Heart right ventricle (tissue), 16 donors: ENCODE results near the gene LRCH4. TPM values are rescaled to one million over a fixed set of nuclear protein-coding genes. Genes with fewer than 3 reads are reported as not detected.

Source experiments
- ATAC-seq, 8 donors: fragments of 200-7000 bp; cut with Tn5 transposase; one replicate each; pipeline ENCODE4 v1.9.1; 2020; ENCODE audit warnings: mild to moderate bottlenecking in 8 of 8, moderate library complexity in 8 of 8, moderate number of reproducible peaks in 1 of 8
- DNase-seq, 2 donors: peaks; one replicate each; pipeline ENCODE4 v3.0.0-alpha.2; 2020
- H3K27ac ChIP-seq, 10 donors: fragments of 200-600 bp; sonication (generic) in 2 of 10; one replicate each; pipeline versions ENCODE4 v1.5.0 to v1.8.0; 2020 to 2022; ENCODE audit warnings: mild to moderate bottlenecking in 3 of 10
- H3K27me3 ChIP-seq, 7 donors: fragments of 200-600 bp; one replicate each; pipeline ENCODE4 v1.8.0; 2021 to 2022; ENCODE audit warnings: mild to moderate bottlenecking in 2 of 7
- H3K36me3 ChIP-seq, 9 donors: fragments of 200-600 bp; sonication (generic) in 1 of 9; one replicate each; pipeline versions ENCODE4 v1.5.0 to v1.8.0; 2020 to 2022; ENCODE audit warnings: mild to moderate bottlenecking in 2 of 9
- H3K4me1 ChIP-seq, 9 donors: fragments of 200-600 bp; sonication (generic) in 1 of 9; one replicate each; pipeline versions ENCODE4 v1.5.0 to v1.8.0; 2020 to 2022; ENCODE audit warnings: mild to moderate bottlenecking in 4 of 9
- H3K4me3 ChIP-seq, 10 donors: fragments of 200-600 bp; sonication (generic) in 2 of 10; one replicate each; pipeline versions ENCODE4 v1.5.0 to v1.8.0; 2020 to 2022; ENCODE audit warnings: mild to moderate bottlenecking in 7 of 10, moderate library complexity in 2 of 10
- H3K9me3 ChIP-seq, 11 donors: fragments of 200-600 bp in 10 of 11; sonication (generic) in 2 of 11; one replicate each; pipeline versions ENCODE4 v1.5.0 to v1.8.0; 2013 to 2022; ENCODE audit warnings: mild to moderate bottlenecking in 2 of 11, control low read depth in 1 of 11, moderate library complexity in 1 of 11
- WGBS, 2 donors: extraction: QIAGEN DNeasy Blood & Tissue Kit; methylation state at CpG; one replicate each; pipeline ENCODE4 v1.1.7; 2013; ENCODE audit warnings: inconsistent platforms in 1 of 2; 5-methylcytosine and 5-hydroxymethylcytosine counted together
- intact Hi-C, 10 donors: fragments of 100-400 bp; cut with DNase I; formaldehyde crosslinking; loops; one replicate each; pipeline versions ENCODE4 v1.11.1 to v1.14.2; 2022
- polyA plus RNA-seq, 2 donors: library from polyadenylated mRNA; stranded (reverse); fragments of 200-250 nt; gene quantifications; one replicate each; pipeline ENCODE4 v1.2.3, GENCODE V29; 2013
- total RNA-seq, 10 donors: library from RNA; stranded (reverse); fragmentation: NEBNext Ultra II Directional in 3 of 10; extraction: Animal tissue kit (Norgen Biotek cat#: 25700) in 3 of 10; gene quantifications; one replicate each; pipeline versions ENCODE4 v1.2.1 to v1.2.4, GENCODE V29; 2021 to 2023
- TF ChIP-seq, protein P1 (sequence below), 9 donors: fragments of 200-600 bp; sonication (generic) in 2 of 9; IDR thresholded peaks; one replicate each; pipeline versions ENCODE4 v1.5.0 to v1.8.0; 2021 to 2022; ENCODE audit warnings: antibody characterized with exemption in 9 of 9, mild to moderate bottlenecking in 5 of 9, moderate library complexity in 1 of 9
- donor health status: Arrhythmogenic right ventricular cardiomyopathy.
- donor health status: ischemic (EF 13 %, LVEDD 7.1; RV severe dilation, severe dysfunction).
- donor health status: healthy with polysubstance abuse.
- donor health status: DM: no; HTN: yes; CAD: no.
- donor health status: DM: no; HTN: no; CAD: no.
- donor health status: ischemic (EF 25% LVEDD 6.9; RV normal size, moderate dysfunction).
- donor health status: ischemic (EF 25% LVEDD 5.7; RV mildly dilated, moderate dysfunction).
- donor health status: healthy.
- donor health status: DM: yes; HTN: yes; CAD: no.
- donor health status: Ischemic cardiomyopathy.
- donor health status: ischemic (EF 35%, LVEDD 5.7; RV mildly dilated, moderate dysfunction).
- donor health status: nonischemic (EF 11% LVEDD 7.7; RV severe dilation, severe dysfunction).
- donor health status: DM: yes; HTN: yes; CAD: no.
- donor health status: PGD.
- donor health status: ischemic (EF 29% LVEDD 5.4; RV normal size, mild dysfunction).
- donor health status: nonischemic (EF 23%, LVEDD 6.1; RV moderate dilation, normal function).

The LRCH4 gene
- total and polyA plus RNA-seq, 12 donors = 18.4 to 57.6 (median 24.1) TPM

DNA sequence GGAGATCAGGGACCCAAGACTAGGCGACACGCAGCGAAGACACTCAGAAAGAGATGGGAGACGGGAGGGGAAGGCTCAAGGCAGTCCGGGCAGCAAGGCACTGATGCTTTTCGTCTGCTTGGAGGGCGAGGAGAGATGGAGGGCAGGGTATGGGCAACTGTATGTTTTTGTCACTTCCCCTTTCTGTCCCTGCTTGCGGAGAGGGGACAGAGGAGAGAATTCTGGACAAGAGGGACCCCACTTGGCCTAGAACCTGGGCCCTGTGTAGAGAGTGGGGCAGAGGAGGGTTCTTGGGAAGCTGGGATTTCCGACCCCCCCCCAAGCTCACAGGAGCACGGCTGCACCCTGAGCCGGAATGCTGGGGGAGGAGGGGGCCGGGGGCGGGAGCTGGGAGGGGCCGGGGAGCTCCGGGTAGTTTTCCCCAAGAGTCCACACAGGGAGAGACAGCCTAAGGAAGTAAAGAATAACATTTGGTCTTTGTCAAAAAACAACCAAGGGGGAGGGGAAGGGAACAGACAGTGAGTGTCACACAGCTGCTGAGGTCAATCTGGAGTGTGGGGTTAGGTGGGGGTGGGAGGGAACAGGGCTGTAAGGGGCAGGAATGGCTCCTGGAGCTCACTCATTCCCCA lies 1.8 kb downstream of the LRCH4 start:
- TF ChIP-seq, protein P1, sequence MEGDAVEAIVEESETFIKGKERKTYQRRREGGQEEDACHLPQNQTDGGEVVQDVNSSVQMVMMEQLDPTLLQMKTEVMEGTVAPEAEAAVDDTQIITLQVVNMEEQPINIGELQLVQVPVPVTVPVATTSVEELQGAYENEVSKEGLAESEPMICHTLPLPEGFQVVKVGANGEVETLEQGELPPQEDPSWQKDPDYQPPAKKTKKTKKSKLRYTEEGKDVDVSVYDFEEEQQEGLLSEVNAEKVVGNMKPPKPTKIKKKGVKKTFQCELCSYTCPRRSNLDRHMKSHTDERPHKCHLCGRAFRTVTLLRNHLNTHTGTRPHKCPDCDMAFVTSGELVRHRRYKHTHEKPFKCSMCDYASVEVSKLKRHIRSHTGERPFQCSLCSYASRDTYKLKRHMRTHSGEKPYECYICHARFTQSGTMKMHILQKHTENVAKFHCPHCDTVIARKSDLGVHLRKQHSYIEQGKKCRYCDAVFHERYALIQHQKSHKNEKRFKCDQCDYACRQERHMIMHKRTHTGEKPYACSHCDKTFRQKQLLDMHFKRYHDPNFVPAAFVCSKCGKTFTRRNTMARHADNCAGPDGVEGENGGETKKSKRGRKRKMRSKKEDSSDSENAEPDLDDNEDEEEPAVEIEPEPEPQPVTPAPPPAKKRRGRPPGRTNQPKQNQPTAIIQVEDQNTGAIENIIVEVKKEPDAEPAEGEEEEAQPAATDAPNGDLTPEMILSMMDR (IDR thresholded peaks at IDR 0.05) = no peak
- Histone ChIP-seq H3K27ac (peak overlapping the region; percentile 22 to 98 (median 94)), H3K4me3 (peak overlapping the region; percentile 80 to 100 (median 96)), H3K4me1 (peaks cover 5 to 48% (median 36%) of the 10 kb centered on the region in 9 donors), H3K9me3 (no peaks in the 10 kb centered on the region), H3K27me3 (no peaks in the 10 kb centered on the region), H3K36me3 (peaks cover 0 to 39% (median 30%) of the 10 kb centered on the region in 9 donors)
- WGBS, 2 donors = 39% methylated on average over 15 of the region's 15 CpGs
- intact Hi-C loops = loop anchor here in 2 of 10 donors (5.0 kb wide), 1 partner anchor 103 kb away; no protein-coding TSS in a partner anchor
- DNase-seq (peak in 1 of 2 donors; percentile 39), ATAC-seq (peak in 1 of 8 donors; percentile 1)

DNA sequence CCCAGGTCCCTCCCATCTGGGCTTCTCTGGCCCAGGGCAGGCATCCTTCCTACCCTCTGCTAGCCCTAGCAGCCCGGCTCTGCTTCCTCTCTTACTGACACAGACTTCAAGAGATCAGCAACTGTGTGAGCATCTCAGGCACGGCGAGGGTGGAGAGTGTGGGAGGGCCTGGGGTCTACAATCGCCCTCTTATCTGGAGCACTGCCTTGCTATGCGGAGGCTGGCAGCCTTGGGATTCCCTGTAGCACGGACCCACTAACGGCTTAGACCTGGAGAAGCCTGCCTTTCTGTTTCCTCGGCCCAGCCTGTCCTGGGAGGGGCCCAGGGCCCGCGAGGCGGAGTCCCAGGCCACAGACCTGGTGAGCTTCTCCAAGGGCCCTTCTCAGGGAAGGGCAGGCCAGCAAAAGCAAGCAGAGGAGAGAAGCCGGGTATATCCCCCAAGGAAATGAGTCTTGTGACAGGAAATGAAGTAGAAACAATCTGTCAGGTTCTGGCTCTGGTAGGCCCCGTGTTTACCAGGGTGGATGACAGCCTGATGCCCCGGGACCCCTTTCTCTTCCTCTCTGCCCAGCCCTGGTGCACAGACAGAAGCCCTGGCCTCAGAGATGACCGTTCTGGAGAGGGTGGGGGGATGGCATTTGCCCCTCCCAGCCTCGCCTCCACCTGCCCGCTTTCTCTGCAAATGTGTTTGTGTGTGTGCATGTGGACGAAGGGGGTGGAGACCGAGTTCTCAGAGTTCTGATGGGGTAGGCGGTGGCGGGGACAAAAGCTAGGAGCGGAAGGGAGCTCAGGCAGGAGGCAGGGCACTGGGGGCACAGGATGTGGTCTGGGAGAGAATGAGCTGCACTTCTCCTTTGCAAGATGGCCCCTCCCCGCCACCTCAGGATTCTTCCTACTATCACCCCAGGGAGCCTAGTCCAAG lies 2.5 kb downstream of the LRCH4 start:
- Histone ChIP-seq H3K9me3 (no peaks in the 10 kb centered on the region), H3K27me3 (no peaks in the 10 kb centered on the region), H3K27ac (peak overlapping the region; percentile 22 to 98 (median 94)), H3K36me3 (peaks cover 0 to 47% (median 38%) of the 10 kb centered on the region in 9 donors), H3K4me1 (peaks cover 5 to 48% (median 36%) of the 10 kb centered on the region in 9 donors), H3K4me3 (peak overlapping the region in 9 of 10 donors; percentile 80 to 100 (median 97))
- WGBS, 2 donors = 47 to 48% methylated on average over 23 of the region's 23 CpGs
- no peak for ATAC-seq
- DNase-seq = peak; percentile 53 to 68
- intact Hi-C loops = loop anchor here in 2 of 10 donors (5.0 kb wide), 1 partner anchor 104 kb away; no protein-coding TSS in a partner anchor
- TF ChIP-seq, protein P1 (IDR thresholded peaks at IDR 0.05) = no peak

DNA sequence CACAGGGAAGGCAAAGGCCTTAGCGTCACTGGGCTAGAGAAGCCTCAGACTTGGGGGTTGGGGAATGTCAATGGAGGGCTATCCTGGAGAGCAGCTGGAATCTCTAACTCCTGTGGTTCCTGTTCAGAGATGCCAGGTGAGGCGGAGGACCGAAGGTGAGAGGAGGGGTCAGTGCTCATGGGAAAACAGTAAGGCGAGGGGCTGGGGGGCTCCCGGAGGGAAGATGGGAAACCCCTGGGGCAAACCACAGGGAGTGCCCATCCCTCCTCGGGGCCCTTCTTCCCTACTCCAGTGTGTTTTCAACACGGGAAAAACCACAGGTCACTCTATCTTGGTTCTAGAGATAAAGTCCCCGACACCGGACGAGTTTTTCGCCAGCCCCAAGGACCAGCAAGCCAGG lies 3.3 kb downstream of the LRCH4 start:
- H3K4me3 ChIP-seq = peak overlapping the region in 5 of 10 donors; percentile 80 to 100 (median 97)
- DNase-seq (no peak), ATAC-seq (no peak)
- H3K36me3 ChIP-seq = peaks cover 0 to 54% (median 45%) of the 10 kb centered on the region in 9 donors
- intact Hi-C loops = loop anchor here in 2 of 10 donors (5.0 kb wide), 1 partner anchor 105 kb away; no protein-coding TSS in a partner anchor
- TF ChIP-seq, protein P1 (IDR thresholded peaks at IDR 0.05) = no peak
- H3K9me3 ChIP-seq = no peaks in the 10 kb centered on the region
- H3K4me1 ChIP-seq = peaks cover 5 to 46% (median 36%) of the 10 kb centered on the region in 9 donors
- peak overlapping the region in 8 of 10 donors; percentile 61 to 98 (median 94) for H3K27ac ChIP-seq
- WGBS, 2 donors = 55 to 60% methylated on average over 11 of the region's 11 CpGs
- H3K27me3 ChIP-seq = no peaks in the 10 kb centered on the region

DNA sequence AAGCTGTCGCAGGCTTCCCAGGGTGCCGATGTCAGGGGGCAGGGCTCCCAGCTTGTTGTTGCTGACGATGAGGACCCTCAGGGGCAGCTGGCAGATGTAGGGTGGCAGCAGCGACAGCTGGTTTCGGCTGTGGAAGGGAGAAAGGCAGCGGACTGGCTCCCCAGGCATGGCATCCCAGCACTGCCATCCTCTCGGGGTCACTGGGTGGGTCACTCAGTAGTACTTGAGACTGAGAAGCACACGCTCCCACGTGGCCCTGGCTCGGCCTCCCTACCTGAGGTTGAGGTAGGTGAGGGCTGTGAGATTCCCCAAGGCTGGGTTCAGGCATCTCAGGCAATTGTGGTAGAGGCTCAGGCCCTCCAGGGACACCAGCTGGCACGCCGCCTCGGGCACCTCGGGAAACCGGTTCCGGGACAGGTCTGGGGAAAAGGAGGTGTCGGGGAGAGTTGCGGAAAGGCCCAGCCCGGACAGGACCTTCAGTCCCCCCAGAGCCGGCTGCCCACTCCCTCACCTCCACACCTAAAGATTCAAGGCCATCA lies 3.8 kb downstream of the LRCH4 start:
- ATAC-seq = no peak
- Histone ChIP-seq H3K36me3 (peaks cover 0 to 60% (median 51%) of the 10 kb centered on the region in 9 donors), H3K4me3 (no peak overlapping the region), H3K27me3 (no peaks in the 10 kb centered on the region), H3K4me1 (peaks cover 5 to 41% (median 36%) of the 10 kb centered on the region in 9 donors), H3K27ac (peak overlapping the region in 3 of 10 donors; percentile 95 to 97 (median 96)), H3K9me3 (no peaks in the 10 kb centered on the region)
- no peak for DNase-seq
- 80 to 83% methylated on average over 20 of the region's 20 CpGs for WGBS, 2 donors
- intact Hi-C loops = loop anchor here in 2 of 10 donors (5.0 kb wide), 1 partner anchor 105 kb away; no protein-coding TSS in a partner anchor
- TF ChIP-seq, protein P1 (IDR thresholded peaks at IDR 0.05) = no peak
